SK-N-SH treated with all-trans-retinoic acid at 6 μM for 48 hours (cell line): ENCODE measurements around the gene MARCHF10.

Source experiments
- ATAC-seq: fragments of 200-7000 bp; cut with Tn5 transposase; 3 replicates; pipeline ENCODE4 v1.9.1; 2020; ENCODE audit warnings: mild to moderate bottlenecking, moderate library complexity
- ARNTL ChIP-seq: fragments of 450-650 bp; formaldehyde crosslinking; IDR thresholded peaks from 2 replicates; pipeline ENCODE4 v1.5.0; 2020; ENCODE audit warnings: low read depth, mild to moderate bottlenecking, moderate library complexity, borderline replicate concordance
- BACH2 ChIP-seq: fragments of 250-450 bp; sonication (Bioruptor Pico); IDR thresholded peaks from 2 replicates; pipeline ENCODE4 v1.9.0; 2021; ENCODE audit warnings: mild to moderate bottlenecking, borderline replicate concordance
- ESRRG ChIP-seq: fragments of 250-450 bp; sonication (Bioruptor Pico); IDR thresholded peaks from 2 replicates; pipeline ENCODE4 v1.6.1; 2021; ENCODE audit warnings: mild to moderate bottlenecking
- GLIS3 ChIP-seq: fragments of 250-450 bp; sonication (Bioruptor Pico); IDR thresholded peaks from 2 replicates; pipeline ENCODE4 v1.5.0; 2020; ENCODE audit warnings: mild to moderate bottlenecking, moderate library complexity
- PPARA ChIP-seq: fragments of 250-450 bp; sonication (Bioruptor Pico); IDR thresholded peaks from 2 replicates; pipeline ENCODE4 v1.5.0; 2020; ENCODE audit warnings: mild to moderate bottlenecking, borderline replicate concordance
- RARB ChIP-seq: fragments of 250-450 bp; sonication (Bioruptor Pico); IDR thresholded peaks from 2 replicates; pipeline ENCODE4 v1.8.0; 2021; ENCODE audit warnings: mild to moderate bottlenecking, moderate library complexity
- TCF4 ChIP-seq: fragments of 250-450 bp; sonication (Bioruptor Pico); IDR thresholded peaks from 2 replicates; pipeline ENCODE4 v1.8.0; 2021; ENCODE audit warnings: mild to moderate bottlenecking, moderate library complexity, borderline replicate concordance
- TOX ChIP-seq: fragments of 250-450 bp; sonication (Bioruptor Pico); IDR thresholded peaks from 2 replicates; pipeline ENCODE4 v1.8.0; 2021; ENCODE audit warnings: mild to moderate bottlenecking, moderate library complexity, borderline replicate concordance
- ZC3H10 ChIP-seq: fragments of 250-450 bp; sonication (Bioruptor Pico); IDR thresholded peaks from 2 replicates; pipeline ENCODE4 v1.5.1; 2021; ENCODE audit warnings: mild to moderate bottlenecking, moderate library complexity
- ZFP3 ChIP-seq: fragments of 250-450 bp; sonication (Bioruptor Pico); IDR thresholded peaks from 2 replicates; pipeline ENCODE4 v1.5.0; 2020; ENCODE audit warnings: mild to moderate bottlenecking, moderate library complexity
- ZFP30 ChIP-seq: fragments of 450-650 bp; formaldehyde crosslinking; IDR thresholded peaks from 2 replicates; pipeline ENCODE4 v1.5.0; 2022; ENCODE audit warnings: mild to moderate bottlenecking, moderate library complexity
- ZNF565 ChIP-seq: fragments of 450-650 bp; formaldehyde crosslinking; conservative IDR thresholded peaks from 2 replicates; pipeline ENCODE4 v1.5.0; 2020; ENCODE audit warnings: low read depth, mild to moderate bottlenecking, moderate library complexity
- ZNF70 ChIP-seq: fragments of 450-650 bp; formaldehyde crosslinking; IDR thresholded peaks from 2 replicates; pipeline ENCODE4 v1.5.0; 2020; ENCODE audit warnings: mild to moderate bottlenecking, moderate library complexity
- TF ChIP-seq, protein P1 (sequence below): fragments of 250-450 bp; sonication (Bioruptor Pico); IDR thresholded peaks from 2 replicates; pipeline ENCODE4 v1.5.1; 2020; ENCODE audit warnings: low read depth, mild to moderate bottlenecking, moderate library complexity
- TF ChIP-seq, protein P2 (sequence below): fragments of 250-450 bp; sonication (Bioruptor Pico); IDR thresholded peaks from 2 replicates; pipeline ENCODE4 v1.8.0; 2021; ENCODE audit warnings: low read depth, mild to moderate bottlenecking, moderate library complexity, borderline replicate concordance
- TF ChIP-seq, protein P3 (sequence below): fragments of 250-450 bp; sonication (Bioruptor Pico); IDR thresholded peaks from 2 replicates; pipeline ENCODE4 v1.8.0; 2020; ENCODE audit warnings: mild to moderate bottlenecking, moderate library complexity, borderline replicate concordance
- TF ChIP-seq, protein P4 (sequence below): fragments of 250-450 bp; sonication (Bioruptor Pico); IDR thresholded peaks from 2 replicates; pipeline ENCODE4 v1.5.1; 2021; ENCODE audit warnings: mild to moderate bottlenecking, moderate library complexity
- TF ChIP-seq, protein P5 (sequence below): fragments of 250-450 bp; sonication (Bioruptor Pico); IDR thresholded peaks from 2 replicates; pipeline ENCODE4 v1.5.0; 2020; ENCODE audit warnings: mild to moderate bottlenecking, moderate library complexity

MARCHF10 gene

DNA sequence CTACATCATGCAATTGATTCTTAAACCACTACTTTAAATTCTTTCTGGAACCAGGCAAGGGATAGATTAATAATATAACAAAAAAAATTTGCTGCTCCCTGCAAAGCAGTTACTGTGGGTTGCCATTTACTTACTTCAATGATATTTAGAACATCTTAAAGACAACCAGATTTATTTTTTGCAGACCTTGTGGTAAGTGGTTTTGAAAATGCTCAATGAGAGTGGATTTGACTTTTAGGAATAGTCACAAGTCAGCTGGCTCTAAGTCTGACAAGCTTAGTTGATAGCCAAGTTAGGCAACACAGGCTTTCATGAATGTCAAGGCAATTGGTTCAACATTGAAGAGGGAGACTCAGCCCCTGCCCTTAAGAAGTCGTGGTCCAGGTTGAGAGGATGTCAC is 11.8 kb downstream of the MARCHF10 start:
- ATAC-seq = no peak
- TF ChIP-seq TCF4 (no peak), GLIS3 (no peak)
- TF ChIP-seq, protein P1, sequence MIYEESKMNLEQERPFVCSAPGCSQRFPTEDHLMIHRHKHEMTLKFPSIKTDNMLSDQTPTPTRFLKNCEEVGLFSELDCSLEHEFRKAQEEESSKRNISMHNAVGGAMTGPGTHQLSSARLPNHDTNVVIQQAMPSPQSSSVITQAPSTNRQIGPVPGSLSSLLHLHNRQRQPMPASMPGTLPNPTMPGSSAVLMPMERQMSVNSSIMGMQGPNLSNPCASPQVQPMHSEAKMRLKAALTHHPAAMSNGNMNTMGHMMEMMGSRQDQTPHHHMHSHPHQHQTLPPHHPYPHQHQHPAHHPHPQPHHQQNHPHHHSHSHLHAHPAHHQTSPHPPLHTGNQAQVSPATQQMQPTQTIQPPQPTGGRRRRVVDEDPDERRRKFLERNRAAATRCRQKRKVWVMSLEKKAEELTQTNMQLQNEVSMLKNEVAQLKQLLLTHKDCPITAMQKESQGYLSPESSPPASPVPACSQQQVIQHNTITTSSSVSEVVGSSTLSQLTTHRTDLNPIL = no peak

DNA sequence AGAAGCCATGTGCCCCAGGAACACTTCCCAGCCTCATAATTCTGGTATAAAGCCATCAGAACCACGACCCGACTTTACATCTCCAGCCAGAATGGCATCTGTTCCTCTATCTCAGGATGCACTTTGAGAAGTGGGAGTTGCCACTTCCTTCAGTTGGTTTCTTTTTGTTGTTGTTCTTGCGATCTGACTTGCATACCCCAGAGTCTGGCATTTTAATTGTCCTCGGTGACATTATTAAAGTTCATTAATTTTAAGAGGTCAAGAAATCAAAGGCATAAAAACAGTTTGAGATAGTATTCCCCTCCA is 13.5 kb downstream of the MARCHF10 start:
- ATAC-seq = no peak

DNA sequence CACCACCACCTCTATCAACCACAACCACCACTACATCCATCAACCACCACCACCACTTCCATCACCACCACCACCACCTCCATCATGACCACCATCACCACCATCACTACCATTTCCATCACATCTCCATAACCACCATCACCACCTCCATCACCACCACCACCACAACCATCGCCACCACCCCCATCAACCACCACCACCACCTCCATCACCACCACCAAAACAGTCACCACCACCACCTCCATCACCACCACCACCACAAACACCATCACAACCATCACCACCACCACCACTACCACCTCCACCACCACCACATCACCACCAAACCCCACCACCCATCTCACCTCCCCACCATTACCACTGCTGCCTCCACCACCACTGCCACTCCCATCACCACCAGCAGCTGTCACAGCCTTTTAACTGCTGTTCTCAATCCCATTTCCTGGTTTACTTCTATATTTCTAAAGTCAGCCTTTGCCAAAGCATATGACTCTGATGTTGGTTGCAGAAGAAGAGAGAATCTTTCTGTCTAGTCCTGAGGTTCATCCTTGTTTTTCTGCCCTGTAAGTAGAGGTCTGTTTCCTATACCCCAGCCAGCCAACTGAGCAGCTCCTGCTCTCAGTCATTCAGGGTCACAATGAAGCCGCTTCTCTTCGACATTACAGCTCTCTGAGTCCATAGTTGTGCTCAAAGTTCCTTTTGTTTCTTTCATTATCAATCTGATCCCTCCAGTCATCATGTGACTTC is 14.0 kb downstream of the MARCHF10 start:
- no peak for ATAC-seq
- TF ChIP-seq PPARA (CRISPR knock-in tag) = no peak
- no peak for TF ChIP-seq ZNF70 (CRISPR knock-in tag)
- TF ChIP-seq RARB = no peak
- TF ChIP-seq ZFP3 (CRISPR knock-in tag) = no peak
- TF ChIP-seq, protein P2, sequence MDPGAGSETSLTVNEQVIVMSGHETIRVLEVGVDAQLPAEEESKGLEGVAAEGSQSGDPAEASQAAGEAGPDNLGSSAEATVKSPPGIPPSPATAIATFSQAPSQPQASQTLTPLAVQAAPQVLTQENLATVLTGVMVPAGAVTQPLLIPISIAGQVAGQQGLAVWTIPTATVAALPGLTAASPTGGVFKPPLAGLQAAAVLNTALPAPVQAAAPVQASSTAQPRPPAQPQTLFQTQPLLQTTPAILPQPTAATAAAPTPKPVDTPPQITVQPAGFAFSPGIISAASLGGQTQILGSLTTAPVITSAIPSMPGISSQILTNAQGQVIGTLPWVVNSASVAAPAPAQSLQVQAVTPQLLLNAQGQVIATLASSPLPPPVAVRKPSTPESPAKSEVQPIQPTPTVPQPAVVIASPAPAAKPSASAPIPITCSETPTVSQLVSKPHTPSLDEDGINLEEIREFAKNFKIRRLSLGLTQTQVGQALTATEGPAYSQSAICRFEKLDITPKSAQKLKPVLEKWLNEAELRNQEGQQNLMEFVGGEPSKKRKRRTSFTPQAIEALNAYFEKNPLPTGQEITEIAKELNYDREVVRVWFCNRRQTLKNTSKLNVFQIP = no peak
- TF ChIP-seq, protein P3, sequence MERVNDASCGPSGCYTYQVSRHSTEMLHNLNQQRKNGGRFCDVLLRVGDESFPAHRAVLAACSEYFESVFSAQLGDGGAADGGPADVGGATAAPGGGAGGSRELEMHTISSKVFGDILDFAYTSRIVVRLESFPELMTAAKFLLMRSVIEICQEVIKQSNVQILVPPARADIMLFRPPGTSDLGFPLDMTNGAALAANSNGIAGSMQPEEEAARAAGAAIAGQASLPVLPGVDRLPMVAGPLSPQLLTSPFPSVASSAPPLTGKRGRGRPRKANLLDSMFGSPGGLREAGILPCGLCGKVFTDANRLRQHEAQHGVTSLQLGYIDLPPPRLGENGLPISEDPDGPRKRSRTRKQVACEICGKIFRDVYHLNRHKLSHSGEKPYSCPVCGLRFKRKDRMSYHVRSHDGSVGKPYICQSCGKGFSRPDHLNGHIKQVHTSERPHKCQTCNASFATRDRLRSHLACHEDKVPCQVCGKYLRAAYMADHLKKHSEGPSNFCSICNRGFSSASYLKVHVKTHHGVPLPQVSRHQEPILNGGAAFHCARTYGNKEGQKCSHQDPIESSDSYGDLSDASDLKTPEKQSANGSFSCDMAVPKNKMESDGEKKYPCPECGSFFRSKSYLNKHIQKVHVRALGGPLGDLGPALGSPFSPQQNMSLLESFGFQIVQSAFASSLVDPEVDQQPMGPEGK = no peak
- no peak for TF ChIP-seq ZC3H10
- TF ChIP-seq, protein P4, sequence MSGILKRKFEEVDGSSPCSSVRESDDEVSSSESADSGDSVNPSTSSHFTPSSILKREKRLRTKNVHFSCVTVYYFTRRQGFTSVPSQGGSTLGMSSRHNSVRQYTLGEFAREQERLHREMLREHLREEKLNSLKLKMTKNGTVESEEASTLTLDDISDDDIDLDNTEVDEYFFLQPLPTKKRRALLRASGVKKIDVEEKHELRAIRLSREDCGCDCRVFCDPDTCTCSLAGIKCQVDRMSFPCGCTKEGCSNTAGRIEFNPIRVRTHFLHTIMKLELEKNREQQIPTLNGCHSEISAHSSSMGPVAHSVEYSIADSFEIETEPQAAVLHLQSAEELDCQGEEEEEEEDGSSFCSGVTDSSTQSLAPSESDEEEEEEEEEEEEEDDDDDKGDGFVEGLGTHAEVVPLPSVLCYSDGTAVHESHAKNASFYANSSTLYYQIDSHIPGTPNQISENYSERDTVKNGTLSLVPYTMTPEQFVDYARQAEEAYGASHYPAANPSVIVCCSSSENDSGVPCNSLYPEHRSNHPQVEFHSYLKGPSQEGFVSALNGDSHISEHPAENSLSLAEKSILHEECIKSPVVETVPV (CRISPR knock-in tag) = no peak

More for the DNA sequence above, 13.5 kb downstream of the MARCHF10 start:
- no peak for TF ChIP-seq ZC3H10
- TF ChIP-seq ESRRG (CRISPR knock-in tag) = no peak
- TF ChIP-seq BACH2 (CRISPR knock-in tag) = no peak
- no peak for TF ChIP-seq ZFP30 (CRISPR knock-in tag)
- no peak for TF ChIP-seq RARB
- TF ChIP-seq, protein P3 = no peak

DNA sequence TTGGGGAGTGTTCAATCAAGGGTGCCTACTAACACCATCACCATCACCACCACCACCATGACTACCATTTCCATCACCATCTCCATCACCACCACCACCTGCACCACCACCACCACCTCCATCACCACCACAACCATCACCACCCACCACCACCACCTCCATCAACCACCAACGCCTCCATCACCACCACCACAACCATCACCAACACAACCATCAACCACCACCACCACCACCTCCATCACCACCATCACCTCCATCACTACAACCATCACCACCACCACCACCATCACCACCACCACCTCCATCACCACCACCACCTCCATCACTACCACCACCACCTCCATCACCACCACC is 15.7 kb downstream of the MARCHF10 start:
- TF ChIP-seq ZFP3 (CRISPR knock-in tag) = no peak
- TF ChIP-seq ARNTL (CRISPR knock-in tag) = no peak
- no peak for TF ChIP-seq ZNF565 (CRISPR knock-in tag)
- no peak for TF ChIP-seq TOX
- TF ChIP-seq, protein P1 = no peak
- TF ChIP-seq TCF4 = no peak
- TF ChIP-seq, protein P5, sequence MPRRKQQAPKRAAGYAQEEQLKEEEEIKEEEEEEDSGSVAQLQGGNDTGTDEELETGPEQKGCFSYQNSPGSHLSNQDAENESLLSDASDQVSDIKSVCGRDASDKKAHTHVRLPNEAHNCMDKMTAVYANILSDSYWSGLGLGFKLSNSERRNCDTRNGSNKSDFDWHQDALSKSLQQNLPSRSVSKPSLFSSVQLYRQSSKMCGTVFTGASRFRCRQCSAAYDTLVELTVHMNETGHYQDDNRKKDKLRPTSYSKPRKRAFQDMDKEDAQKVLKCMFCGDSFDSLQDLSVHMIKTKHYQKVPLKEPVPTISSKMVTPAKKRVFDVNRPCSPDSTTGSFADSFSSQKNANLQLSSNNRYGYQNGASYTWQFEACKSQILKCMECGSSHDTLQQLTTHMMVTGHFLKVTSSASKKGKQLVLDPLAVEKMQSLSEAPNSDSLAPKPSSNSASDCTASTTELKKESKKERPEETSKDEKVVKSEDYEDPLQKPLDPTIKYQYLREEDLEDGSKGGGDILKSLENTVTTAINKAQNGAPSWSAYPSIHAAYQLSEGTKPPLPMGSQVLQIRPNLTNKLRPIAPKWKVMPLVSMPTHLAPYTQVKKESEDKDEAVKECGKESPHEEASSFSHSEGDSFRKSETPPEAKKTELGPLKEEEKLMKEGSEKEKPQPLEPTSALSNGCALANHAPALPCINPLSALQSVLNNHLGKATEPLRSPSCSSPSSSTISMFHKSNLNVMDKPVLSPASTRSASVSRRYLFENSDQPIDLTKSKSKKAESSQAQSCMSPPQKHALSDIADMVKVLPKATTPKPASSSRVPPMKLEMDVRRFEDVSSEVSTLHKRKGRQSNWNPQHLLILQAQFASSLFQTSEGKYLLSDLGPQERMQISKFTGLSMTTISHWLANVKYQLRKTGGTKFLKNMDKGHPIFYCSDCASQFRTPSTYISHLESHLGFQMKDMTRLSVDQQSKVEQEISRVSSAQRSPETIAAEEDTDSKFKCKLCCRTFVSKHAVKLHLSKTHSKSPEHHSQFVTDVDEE = no peak
- ATAC-seq = no peak
